GM04504 (cell line): ENCODE measurements around the gene TSPO.

Source experiments
- DNase-seq: peaks from one replicate; pipeline ENCODE4 v3.0.0-alpha.2; 2012; ENCODE audit warnings: low read depth

Gene TSPO

DNA sequence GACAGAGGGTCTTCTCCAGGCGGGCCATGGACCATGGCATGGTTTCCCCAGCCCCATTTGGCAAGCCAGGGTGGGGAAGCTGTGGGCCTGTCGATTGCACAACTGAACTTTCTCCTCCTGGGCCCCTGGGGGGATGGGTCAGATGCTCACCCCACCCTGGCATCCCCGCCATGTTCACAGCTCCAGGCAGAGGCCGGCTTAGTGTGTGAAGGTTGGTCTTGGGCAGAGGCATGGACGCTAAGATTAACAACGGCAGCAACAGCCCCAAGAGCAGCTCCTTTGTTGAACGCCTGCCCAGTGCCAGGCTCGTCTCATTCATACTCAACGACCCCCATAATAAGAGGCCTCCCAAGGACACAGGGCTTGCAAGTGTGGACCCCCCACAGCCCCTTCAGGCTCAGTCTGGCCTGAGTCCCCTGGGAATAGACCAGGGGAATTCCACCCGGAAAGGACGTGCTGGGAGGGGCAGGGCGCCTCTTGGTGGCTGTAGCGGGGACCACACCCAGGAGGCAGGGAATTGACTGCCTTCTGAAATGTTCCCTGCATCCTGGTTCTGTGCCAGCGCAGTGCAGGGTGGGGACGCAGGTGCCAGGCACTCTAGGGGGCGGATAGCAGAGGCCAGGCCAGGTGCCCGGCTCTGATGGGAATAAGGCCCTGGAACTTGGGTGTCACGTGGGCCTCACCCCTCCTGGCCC is 8.3 kb downstream of the TSPO start:
- DNase-seq, result no peak

DNA sequence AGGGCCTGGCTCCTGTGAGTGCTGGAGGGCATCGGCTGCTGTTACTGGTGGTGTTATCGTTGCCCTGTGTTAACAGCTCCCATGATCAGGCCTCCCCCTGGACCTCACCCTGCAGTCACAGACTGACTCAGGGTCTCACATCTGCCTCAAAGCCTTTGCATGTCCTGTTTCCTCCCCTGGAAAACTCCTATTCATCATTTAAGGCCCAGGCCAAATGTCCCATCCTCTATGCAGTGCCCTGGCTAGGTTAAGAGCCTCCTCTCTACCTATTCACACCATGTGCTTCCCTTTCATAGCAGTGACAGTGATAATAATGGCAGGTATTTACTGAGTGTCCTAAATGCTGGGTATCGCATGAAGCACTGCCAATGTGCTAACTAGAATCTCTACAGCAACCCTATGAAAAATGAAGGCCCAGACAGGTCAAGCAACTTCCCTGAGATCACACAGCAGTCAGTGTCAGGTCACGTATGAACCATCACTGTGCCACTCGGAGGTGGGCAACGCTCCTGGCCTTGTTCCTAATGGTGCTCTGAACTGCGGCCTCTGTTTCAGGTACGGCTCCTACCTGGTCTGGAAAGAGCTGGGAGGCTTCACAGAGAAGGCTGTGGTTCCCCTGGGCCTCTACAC is 9.3 kb downstream of the TSPO start:
- no peak for DNase-seq

DNA sequence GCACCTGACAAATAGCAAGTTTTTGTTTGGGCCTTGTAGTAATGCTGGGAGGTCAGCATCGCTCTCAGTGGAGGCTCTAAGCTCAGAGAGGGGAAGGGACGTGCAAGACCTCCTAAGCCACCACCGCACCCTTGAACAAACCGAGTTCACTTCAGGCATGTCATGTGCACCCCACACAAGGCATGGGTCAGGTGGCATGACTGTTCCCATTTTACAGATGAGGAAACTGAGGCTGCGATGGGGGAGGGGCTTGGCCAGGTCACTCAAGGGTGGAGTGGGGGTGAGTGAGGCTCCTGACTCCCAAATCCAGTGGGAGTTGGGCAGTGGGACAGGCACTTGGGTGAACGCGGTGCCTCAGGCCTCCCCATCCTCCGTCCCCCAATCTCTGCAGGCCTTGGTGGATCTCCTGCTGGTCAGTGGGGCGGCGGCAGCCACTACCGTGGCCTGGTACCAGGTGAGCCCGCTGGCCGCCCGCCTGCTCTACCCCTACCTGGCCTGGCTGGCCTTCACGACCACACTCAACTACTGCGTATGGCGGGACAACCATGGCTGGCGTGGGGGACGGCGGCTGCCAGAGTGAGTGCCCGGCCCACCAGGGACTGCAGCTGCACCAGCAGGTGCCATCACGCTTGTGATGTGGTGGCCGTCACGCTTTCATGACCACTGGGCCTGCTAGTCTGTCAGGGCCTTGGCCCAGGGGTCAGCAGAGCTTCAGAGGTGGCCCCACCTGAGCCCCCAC is 11.2 kb downstream of the TSPO start:
- DNase-seq, result no peak

DNA sequence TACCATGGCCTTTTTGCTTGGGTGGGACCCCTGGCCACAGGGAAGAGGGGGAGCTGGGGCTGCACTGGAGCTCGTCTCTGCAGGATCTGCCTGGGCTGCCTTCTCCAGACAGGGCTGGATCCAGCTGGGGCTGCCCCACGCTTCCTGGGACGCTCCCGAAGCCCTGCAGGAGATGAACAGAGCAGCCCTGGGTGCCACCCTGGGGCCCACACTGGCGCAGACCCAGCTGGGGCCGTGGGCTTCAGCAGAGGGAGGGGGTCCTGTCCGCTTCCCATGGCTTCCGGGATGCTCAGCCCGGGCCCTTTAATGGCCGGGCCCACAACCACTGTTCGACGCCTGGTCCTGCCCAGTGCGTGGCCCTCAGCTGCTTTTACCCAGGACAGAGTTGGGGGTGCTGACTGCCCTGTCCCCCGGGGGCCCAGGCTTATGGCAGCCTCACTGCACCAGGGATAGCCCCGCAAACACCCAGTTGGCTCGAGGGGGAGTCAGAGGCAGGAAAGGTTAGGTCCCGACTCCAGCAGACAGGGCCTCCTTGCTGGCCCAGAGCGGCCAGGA is 12.0 kb downstream of the TSPO start:
- no peak for DNase-seq

DNA sequence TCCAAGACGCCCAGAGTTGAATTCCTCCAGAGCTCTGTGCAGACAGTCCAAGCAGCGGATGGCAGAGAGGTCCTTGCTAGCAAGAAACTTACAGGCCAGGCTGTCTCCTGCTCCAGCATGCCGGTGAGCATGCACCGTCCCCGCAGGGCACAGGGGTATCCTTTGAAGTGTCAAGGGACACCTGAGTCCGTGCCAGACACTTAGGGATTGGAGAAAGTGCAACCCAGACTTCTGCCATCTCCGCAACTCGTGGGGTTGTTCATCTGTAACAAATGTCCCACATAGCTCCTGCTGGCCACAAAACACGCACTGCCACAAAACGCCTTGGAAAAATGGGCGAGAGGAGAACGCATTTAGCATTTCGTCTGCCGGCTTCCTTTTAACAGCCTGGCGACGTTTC is 13.3 kb downstream of the TSPO start:
- no peak for DNase-seq

DNA sequence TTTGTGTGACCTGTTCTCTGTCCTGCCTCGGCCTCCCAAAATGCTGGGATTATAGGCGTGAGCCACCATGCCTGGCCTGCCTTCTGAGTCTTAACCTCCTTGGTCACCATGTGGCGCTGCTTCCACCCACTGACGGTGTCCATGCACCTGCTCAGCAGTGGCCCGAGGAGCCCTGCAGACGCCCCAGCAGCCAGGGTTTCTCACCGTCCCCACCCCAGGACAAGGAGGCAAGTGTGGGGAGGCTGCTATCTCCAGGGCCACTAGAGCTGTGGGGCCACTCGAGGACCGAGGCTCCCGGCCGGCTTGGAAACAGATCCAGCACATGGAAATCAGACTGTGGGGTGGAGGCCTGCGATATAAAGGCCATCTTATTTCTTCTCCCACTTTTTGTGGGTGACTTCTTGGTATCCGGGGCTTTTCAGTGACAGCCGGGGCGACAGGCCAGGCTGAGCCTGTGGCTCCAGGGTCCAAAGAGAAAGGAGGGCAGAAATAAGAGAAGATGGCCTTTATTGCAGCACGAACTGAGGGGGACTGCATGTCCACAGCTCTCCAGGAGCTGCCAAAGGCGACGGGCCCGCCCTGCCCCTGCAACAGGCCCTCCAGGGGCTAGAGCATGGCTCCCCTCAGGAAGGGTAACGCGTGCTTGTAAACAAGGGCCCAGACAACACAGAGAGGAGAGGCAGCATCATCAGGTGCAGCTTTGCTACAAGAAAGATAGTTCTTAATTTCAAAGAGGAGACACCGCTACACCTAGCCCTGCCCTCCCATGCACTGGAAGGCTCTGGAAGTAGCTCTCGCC is 15.0 kb downstream of the TSPO start:
- DNase-seq, result no peak

DNA sequence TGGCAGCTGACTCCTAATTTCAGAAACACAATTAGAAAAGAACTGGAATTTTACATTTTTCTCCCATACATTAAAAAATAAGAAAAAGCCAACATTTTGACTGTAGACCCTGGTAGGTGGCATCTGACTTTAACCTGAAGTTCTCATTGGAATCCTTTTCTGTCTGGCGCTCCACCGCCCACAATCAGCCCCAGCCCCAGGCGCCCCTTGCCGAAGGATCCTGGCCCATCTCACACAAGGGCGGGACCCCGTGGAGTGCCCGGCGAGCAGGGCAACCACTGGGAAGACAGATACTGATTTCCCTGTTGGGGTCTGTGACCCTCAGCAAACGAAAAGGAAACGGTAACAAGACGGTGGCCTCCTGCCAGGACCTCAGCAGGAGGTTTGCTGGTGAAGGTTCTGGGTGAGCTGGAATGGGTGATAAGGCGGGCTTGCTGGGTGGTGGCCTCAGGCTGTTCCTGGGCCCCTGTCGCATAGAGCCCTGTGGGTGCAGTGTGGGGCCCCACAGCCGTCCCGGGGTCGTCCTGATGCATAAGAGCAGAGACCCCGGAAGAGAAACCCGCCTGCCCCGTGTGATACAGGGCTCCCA is 15.7 kb downstream of the TSPO start:
- DNase-seq, result no peak

DNA sequence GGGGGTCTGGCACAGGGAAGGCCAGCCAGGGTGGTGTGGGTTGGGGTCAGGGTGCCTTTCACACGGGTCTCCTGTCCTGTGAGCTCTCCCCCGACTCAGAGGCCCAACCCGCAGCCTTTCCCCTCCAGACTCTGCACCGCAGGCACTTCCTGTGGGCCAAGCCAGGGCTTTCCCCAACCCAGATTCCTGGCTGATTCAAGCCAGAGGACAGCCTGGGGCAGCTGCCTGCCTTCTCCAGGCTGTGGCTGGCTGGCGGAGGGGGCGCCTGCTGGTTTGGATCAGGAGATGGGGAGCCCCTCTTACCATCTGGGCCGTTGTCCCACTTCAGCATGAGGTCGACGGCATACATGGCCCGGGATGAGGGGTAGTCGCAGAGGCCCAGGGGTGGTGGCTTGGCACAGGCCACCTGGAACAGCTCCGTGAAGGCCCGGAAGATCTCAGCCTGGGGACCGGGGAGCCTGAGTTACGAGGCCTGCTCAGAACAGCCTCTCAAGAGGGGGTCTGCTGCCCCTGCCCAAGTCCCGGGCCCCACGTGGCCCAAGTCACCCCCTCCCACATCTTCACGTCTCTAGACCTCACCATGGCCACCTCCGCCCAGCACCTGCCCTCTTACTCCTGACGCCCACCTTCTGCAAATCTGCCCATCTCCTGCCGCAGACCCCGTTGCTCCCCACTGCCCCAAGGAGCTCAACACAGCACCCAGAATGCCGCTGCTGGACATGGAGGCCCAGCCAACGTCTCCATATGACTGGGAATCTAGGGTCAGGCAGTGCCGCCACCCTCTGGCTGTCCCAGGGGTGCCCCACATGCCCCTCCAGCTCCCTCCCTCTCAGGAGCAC is 17.3 kb downstream of the TSPO start:
- no peak for DNase-seq

DNA sequence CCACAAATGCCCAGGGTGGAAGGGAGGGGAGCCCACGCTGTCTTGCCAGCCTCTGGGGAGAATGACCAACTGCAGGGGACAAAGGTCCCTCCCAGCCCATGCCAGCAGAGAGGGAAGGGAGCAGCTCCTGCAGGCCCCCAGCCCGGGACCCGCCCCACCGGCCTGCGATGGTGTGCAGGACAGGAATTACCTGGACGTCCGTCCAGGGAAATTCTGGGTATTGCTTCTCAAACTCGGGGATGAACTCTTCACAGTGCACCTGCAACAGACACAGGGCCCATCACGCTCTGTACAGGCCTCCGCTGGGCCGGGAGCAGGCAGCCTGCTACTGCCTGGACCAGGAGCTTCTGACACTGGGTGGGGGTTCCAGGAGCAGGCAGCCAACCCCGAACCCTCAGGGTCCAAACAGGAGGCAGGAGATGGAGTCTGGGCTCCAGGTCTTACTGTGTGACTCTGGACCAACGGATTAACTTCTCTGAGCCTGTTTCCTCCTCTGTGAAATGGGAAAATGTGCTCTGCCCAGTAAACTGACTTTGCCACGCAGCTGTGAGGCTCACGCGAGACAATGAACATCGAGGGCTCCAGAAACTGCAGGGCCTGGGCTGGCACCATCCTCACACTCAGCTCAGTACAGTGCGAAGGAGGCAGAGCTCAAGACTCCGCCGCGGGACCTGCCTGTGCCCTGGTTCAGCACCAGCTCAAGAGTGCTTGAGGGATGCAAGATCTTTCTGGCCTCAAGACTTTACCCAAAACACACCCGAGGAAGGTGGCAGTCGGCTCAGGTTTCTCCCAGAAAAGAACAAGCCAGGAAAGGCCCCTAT is 18.2 kb downstream of the TSPO start:
- DNase-seq, result no peak

DNA sequence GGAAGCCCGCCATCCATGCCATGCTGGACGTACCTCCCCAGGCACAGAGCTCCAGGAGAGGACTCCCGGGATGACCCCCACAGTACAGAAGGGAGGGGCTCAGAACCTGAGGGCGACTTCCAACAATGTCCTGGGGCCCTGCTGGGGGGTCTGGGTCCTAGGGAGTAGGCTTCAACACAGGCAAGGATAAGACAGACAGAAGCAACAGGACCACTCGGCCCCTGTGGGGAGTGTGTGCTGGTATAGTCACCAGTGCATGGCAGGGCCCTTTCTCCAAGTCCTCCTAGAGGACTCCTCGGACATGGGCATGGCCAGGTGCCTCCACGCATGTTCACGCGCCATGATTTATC is 18.7 kb downstream of the TSPO start:
- DNase-seq, result no peak

DNA sequence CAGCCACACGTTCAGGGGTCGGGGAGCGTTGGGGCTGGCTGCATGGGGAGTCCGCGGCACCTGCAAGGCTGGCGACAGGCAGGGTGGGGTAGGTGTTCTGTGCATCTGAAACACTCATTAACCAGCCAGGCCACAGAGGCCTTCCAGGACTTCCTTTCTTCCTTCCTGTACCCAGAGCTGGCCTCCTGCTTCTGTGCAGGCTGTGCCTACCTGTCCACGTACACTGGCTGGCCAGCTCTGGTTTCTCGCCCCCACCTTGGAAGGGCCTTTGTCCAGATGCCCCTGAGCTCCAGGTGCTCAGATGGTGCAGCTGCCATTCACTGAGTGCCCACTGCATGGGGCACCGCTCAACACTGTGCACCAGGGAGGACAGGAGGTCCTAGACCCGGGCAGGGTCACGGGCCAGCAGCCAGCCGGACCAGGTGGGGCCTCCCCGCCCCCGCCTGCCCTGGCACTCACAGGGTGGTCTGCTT is 19.7 kb downstream of the TSPO start:
- no peak for DNase-seq

DNA sequence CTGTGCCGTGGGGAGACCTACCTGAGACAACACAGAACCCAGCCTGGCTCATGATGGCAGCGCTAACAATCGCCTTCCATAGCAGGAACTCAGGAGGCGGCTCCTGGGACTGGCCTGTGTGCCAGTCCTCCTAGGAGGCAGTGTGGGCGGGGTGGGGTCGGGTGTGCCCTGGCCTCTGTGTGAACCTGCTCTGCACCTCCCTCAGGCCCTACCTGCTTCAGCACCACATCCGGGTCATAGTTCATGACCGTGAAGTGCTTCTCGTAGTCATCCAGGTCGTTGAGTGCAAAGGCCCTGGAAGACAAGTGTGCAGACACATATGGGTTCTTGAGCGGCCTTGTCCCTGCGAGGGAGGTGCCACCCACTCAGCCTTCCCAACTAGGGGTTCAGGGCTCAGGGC is 20.2 kb downstream of the TSPO start:
- no peak for DNase-seq

DNA sequence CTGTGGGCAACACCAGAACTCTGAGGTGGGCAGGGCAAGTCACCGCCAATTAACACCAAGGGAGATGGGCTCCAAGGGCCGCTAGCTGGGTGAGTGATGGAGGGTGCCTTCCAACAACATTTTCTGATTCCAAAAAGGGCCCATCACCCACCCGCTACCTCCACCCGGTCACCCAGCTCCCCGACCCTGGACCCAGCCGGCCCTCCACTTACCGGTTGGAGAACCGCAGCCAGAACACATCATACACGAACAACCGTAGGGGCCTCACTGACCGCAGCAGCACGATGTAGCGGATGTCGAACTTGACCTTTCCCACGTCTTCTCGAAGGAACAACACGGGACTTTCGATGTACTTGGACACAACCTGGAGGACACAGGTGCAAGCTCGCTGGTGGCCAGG is 20.8 kb downstream of the TSPO start:
- no peak for DNase-seq

DNA sequence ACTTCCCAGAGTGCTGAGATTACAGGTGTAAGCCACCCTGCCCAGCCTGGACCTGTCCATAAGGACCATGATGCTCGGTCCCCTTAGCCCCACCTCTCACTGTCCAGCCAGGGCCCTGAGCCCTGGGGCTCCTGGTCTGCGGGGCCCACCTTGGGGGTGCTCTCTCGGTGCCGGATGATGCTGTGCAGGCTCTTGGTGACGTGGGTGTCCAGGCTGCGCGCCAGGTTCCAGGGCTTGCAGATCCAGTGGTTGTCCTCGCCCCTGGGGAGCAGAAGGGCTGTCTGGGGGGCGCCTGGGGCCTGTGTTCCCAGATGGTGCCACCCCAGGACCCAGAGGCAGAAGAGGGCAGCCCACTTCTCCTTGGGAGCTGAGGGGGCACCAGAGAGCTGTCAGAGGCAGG is 22.2 kb downstream of the TSPO start:
- DNase-seq, result no peak

DNA sequence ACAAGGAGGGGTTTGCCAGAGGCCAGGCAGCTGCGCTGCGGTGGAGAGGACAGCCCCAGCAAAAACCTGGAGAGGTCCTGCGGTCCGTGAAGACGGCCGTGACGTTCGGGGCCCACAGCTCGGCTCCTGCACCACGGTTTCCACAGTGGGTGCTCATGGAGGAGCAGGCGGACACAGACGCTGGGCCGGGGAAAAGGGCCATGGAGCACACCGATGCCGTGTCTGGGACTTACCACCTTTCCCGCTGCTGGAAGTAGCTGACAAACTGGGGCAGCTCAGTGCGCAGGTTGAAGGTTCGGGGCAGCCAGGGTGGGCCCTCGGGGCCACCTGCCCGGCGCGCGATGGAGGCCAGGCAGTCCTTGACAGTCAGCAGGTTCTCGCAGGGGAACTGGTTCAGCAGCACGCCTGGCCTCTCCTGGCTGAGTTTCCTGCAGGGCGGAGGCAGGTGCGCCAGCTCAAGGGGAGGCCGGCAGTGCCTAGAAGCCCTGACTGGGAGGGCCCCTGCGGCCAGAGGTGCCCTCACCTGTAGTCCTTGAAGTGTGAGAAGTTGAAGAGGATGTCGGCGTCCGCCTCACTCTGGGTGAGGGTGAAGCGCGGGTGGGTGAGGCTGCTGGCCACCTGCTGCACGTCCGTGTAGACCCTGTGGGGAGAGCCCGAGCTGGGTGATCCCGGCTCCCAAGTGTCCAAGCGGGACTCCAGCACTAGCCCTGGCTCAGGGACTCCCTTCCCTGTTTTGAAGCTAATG is 22.8 kb downstream of the TSPO start:
- no peak for DNase-seq

DNA sequence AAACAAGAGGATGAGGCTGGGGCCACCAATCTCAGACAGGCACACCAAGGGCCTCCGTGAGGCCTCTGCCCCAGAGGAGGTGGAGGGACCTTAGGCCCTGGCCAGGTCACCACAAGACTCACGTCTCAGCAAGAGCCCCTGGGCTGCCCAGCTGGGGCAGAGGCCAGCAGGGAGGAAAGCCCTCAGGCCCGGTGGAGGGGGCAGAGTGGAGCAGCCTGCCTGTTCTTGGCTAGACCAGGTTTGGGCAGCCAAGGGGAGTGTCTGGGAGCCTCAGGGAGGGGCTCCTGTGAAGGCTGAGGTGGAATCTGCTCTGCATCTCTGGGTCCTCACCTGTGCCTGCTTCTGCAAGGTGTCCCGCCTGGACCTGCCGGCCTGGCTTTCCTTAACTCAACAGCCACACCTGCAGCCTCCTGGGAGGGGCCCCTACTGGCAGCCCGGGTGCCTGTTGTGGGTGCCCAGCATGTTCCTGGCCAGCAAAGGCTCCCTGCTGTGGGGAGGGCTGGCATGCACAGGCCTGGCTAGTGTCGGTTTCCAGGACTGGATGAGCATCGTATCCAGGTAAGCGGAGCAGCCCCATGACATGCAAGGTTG is 23.7 kb downstream of the TSPO start:
- no peak for DNase-seq

DNA sequence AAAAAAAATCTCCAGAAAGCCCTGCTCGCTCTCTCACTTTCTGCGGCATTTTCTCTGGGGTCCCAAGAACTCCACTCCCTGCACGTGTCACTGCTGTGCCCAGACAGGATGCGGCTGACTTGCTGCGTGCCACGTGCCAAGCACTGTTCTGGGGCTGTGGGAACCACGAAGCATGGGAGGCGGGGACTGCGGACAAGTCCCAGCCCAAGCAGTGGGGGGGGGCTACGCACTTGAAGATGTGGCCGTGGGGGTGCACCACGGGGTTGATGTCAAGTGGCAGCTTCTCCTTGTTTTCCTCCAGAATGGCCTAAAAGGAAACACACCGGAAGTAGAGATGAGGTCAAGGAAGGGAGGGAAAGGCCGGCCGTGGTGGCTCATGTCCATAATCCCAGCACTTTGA is 24.7 kb downstream of the TSPO start:
- DNase-seq, result no peak

DNA sequence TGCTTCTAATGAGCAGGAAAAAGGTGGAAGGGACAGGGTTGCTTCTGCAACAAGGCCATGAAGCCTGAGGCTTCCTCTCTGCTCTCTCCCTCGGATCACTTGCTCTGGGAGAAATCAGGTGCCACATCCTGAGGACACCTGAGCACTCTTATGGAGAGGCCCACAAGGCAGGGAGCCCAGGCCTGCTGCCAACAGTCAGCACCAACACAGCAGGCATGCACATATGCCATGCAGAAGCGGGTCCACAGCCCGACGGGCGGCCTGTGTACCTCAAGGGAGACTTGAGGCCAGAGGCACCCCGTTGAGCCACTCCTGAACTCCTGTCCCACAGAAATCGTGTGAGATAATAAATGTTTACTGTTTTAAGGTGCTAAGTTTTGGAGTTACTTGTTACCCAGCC is 26.1 kb downstream of the TSPO start:
- no peak for DNase-seq
